Ramos (cell line): ENCODE measurements around the gene CDC42EP4.
"Not testable (repeated sequence)": the region's sequence is repeated elsewhere in the genome, so short reads cannot be mapped to it uniquely, and the experiment has no call there.

Experiments used
- in situ Hi-C: fragments of 300-500 bp; cut with MboI; formaldehyde crosslinking; loops from one replicate; pipeline ENCODE4 v1.14.3; 2022; ENCODE audit warnings: low sequenced_read_pairs; ENCODE audit not compliant: unreplicated experiment

The CDC42EP4 gene

DNA sequence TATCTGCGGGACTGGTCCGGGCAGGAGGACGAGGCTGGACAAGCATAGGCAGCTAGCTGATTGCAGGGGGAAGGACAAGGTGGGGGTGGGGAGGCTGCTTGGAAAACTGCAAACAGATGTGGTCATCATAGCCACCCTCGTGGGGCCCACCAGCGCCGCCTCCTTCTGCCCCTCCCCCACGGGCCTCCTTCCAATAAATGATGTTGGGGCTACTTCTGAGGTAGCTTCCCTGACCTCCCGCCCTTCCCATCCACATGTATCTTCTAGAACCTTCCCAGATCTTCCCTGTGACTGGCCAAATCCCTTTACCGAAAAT, 12.3 kb upstream of the CDC42EP4 start:
- in situ Hi-C loops = no loop called here

DNA sequence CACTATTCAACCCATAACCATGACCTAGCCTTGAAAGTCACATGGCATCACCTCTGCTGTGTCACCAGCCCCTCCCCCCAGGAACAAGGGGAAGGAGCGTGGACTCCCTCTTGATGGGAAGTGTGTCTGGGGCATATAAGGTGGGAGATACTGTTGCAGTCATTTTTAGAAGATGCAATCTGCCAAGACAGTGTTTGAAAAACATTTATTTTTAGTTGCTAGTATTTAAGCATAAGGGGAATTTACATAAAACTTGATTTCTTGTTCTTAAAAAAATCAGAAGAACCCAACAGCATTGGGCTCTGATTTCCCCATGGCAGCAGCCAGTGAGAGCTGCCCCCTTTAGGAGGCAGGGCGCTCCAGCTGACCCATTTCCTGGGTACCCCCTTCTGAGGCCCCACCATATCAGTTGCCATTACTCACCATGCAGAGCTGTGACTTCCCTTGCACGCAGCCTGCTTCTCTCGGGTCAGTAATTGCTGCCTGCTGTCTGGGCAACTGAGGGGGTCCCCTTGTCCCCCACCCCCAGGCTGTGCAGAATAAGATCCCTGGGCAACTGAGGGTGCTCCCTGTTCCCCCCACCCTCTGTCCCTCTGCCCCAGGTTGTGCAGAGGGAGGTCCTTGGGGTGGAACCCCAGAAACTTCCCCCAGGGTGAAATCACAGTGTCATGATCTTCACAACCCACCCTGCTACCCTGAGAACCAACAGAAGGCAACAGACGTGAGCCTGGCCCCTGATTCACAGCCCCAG, 11.8 kb upstream of the CDC42EP4 start:
- in situ Hi-C loops = no loop called here

- in situ Hi-C loops = no loop called here
Observed at GRCh38 chr17:73320601-73321264, 8.9 kb upstream of the CDC42EP4 start.

DNA sequence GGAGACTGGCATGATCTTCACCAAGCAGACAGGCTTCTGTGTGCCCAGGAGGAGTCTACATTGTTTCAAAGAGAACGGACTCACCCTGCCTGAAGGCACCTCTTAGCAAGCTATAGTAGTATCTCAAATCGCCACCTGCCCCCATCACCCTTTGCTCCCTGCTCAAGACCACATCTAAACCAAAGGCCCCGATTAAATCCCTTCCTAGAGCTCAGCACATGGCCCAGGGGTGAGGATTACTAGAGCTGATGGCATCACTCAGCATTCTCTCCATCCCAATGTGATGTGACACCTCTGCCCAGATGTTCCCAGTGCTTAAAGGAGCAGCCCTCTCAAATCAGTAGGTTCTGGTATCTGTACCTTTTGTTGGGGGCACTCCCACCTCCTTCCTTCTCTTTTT, 8.0 kb upstream of the CDC42EP4 start:
- in situ Hi-C loops = no loop called here

GRCh38 chr17:73318836-73319235, 7.0 kb upstream of the CDC42EP4 start:
- in situ Hi-C loops = no loop called here

DNA sequence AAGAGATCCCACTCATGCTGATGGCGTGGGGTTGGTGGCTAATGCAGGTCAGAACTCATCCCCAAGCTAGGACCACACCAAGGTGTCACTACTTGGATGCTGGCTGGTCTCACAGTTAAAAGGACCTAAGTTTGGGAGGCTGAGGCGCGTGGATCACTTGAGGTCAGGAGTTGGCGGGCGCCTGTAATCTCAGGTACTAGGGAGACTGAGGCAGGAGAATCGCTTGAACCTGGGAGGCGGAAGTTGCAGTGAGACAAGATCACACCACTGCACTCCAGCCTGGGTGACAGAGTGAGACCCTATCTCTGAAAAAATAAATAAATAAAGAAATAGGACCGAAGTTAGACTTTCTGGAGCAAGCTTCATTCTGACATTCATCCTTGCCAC, 6.6 kb upstream of the CDC42EP4 start:
- in situ Hi-C loops = no loop called here

GRCh38 chr17:73317513-73318426, 6.0 kb upstream of the CDC42EP4 start:
- in situ Hi-C loops = no loop called here

GRCh38 chr17:73316919-73317505, 5.2 kb upstream of the CDC42EP4 start:
- in situ Hi-C loops = no loop called here

GRCh38 chr17:73315471-73315870, 3.7 kb upstream of the CDC42EP4 start:
- in situ Hi-C loops = no loop called here

- in situ Hi-C loops = no loop called here
Observed at GRCh38 chr17:73313526-73314127, 1.8 kb upstream of the CDC42EP4 start.

DNA sequence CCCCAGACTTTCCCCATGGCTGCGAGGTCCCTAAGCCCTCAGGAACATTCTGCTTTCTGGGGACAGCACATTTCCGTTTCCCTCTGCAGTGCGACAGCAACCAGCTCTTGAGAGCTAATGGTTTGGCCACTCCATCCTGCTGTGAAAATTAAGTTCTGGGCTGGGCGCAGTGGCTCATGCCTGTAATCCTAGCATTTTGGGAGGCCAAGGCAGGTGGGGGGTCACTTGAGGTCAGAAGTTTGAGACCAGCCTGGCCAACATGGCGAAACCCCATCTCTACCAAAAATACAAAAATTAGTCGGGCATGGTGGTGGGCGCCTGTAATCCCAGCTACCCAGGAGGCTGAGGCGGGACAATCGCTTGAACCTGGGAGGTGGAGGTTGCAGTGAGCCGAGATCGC, 1.1 kb upstream of the CDC42EP4 start:
- in situ Hi-C loops = not testable (repeated sequence)

DNA sequence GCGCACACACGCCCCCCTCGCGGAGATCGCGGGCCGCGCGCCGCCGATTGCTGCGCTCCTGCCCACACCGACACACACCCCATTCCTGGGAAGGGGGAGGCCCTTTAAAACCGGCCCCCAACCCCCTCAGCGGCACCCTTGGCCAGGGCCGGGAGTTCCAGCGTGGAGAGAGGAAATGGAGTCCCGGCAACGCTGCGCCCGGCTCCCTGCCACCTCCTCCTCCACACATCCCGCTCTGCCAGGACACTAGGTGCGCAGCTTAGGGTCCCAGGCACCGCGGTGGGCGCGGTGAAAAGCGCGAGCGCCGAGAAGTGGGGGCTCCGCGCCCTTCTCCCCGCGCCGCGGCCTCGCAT, 397 bp downstream of the CDC42EP4 start:
- in situ Hi-C loops = no loop called here

DNA sequence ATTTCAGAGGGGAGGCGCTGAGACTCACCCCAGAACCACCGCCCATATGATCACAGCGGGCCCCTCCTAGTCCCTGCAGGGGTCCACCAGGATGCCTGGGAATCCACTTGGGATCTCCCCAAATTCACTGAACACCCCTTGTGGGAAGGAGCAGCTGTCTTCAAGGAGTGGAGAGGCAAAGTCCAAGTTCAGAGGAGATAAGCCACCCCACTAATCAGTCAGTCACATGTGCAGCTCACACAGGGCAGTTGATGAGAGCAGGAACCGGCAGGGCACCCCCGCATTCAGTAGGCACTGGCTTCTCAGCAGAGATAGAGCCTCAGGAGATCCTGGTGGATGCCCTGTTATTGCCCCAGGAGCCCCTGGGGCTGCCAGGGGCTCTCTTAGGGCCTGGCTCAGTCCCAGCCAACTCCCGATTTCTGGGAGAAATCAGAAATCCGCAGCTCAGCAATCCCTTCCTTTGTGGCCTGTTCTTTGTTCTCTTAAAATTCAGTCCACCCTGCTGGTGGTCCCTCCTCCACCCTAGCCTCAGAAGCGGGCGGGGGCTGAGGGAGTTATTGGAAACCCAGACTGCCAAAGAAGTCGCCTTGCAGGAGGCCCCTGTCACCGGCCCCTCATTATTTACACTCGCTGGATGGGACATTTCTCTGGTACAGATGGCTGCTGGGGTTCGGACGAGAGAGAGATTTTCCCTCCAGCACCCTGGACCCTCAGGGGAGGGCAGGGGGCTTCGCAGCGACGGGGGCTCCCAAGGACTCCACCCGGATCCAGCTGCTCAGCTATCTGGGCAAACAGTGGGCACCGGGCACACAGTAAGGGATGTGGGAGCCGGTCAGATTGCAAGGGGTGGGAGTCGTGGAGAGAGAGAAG, 1.8 kb downstream of the CDC42EP4 start:
- in situ Hi-C loops = no loop called here

DNA sequence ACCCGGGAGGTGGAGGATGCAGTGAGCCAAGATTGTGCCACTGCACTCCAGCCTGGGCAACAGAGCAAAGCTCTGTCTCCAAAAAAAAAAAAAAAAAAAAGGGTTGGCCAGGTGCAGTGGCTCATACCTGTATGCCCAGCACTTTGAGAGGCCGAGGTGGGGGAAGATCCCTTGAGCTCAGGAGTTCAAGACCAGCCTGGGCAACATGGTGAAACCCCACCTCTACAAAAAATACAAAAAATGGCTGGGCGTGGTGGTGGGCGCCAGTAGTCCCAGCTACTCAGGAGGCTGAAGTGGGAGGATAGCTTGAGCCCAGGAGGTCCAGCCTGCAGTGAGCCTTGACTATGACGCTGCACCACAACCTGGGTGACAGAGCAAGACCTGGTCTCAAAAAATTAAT, 2.8 kb downstream of the CDC42EP4 start:
- in situ Hi-C loops = not testable (repeated sequence)

DNA sequence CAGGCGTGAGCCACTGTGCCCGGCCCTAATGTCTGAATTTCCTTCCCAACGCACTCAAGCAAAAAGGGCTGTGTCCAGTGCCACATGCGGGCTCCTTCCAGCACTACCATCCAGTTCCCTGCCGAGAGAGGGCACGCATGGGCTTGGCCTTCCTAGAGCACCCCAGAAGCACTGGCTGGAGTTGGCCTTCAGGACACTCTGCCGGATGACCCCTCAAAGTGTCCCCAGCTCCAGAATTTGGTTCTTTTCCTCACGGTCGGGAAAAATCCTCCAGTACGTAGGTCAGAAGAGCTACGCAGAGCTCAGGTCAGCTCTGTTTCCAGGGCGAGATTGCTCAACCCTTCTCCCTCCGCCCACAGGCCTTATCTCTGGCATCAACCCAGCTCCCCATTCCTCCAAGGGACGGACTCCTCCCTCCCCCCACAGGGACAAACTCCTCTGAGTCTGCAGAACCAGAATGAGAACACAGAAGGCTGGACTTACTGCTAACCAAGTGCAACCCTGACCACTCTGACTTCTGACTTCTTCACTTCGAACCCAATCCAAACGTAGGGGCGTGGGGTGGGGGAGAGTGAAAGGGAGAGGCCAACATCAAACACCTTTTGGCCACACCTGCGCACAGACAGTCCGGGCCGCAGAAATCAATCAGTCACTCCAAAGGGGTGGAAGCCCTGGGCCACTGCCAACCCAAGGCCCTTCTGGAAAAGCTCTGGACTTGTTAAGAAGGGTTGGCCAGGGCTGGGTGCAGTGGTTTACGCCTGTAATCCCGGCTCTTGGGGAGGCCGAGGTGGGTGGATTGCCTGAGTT, 3.6 kb downstream of the CDC42EP4 start:
- in situ Hi-C loops = no loop called here

- in situ Hi-C loops = no loop called here
Observed at GRCh38 chr17:73307130-73307529, 4.7 kb downstream of the CDC42EP4 start.

DNA sequence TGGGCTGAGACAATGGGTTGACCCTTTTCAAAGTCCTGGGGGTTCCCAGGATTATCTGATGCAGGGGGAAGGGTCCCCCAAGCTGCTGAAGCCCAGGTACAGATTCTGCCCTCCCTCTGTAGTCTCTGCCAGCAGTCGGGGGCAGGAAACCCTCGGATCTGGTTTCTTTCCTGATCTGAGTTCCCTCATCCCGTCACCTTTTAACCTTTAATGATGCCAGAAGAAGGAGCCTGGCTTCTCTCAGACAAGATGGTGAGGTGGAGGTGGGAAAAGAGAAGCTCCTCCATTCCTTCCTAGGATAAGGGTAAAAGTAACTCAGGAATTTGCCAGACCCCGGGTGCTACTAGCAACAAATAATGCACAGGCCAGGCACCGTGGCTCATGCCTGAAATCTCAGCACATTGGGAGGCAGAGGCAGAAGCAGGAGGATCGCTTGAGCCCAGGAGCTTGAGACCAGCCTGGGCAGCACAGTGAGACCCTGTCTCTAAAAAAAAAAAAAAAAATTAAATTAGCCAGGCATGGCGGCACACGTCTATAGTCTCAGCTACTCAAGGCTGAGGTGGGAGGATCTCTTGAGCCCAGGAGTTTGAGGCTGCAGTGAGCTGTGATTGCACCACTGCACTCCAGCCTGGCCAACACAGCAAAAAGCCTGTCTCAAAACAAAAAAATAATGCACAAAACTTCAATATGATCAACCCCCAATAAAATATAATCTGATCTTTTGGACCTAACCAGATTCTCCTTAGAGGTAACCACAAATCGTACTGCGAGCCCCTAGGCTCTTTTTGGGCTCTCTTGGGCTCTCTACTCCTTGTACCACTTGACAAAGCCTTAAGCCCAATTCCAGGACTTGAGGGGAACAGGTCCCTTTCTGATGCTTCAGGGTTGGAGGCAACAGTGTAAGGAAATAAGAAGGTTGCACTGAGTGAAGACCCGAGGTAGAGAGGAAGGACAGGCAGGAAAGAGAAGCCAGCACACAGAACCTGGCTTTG, 5.7 kb downstream of the CDC42EP4 start:
- in situ Hi-C loops = no loop called here
